ENCODE measurements around the gene NDUFAF8.

- no peak for TF ChIP-seq CTCF (IDR thresholded peaks at IDR 0.05 in 2 of 3, conservative IDR thresholded peaks at IDR 0.05 in 1 of 3; ENCODE audit: control insufficient read depth in 2 of 3, extremely low read depth in 1 of 3, insufficient read depth in 1 of 3, low read depth in 3 of 3, low read length in 3 of 3)
- no peak for TF ChIP-seq SPI1 (IDR thresholded peaks at IDR 0.05; ENCODE audit: borderline replicate concordance, insufficient read depth, low read depth, low read length)
- no peak for TF ChIP-seq HDAC6 (IDR thresholded peaks at IDR 0.05; ENCODE audit: unreplicated experiment)
- no peak for TF ChIP-seq ZSCAN29 (IDR thresholded peaks at IDR 0.05)
- no peak for TF ChIP-seq NFYB (IDR thresholded peaks at IDR 0.05; ENCODE audit: insufficient read depth, low read depth, low read length)
- no peak for TF ChIP-seq FOS (IDR thresholded peaks at IDR 0.05; ENCODE audit: borderline replicate concordance, extremely low read depth, insufficient read length)
- no peak for TF ChIP-seq EZH2 (IDR thresholded peaks at IDR 0.05; ENCODE audit: borderline replicate concordance, control insufficient read depth, low read depth, low read length)
- no peak for TF ChIP-seq YY1 (IDR thresholded peaks at IDR 0.05; ENCODE audit: low read depth, low read length)
- TF ChIP-seq ZBTB4 (CRISPR knock-in tag; IDR thresholded peaks at IDR 0.05), result no peak
- no peak for TF ChIP-seq JUNB (IDR thresholded peaks at IDR 0.05)
- no peak for TF ChIP-seq ATF3 (IDR thresholded peaks at IDR 0.05; ENCODE audit: borderline replicate concordance, extremely low read depth, low read depth, low read length)
- TF ChIP-seq EGR1 (IDR thresholded peaks at IDR 0.05; ENCODE audit: borderline replicate concordance in 1 of 2, low read depth in 2 of 2, low read length in 2 of 2), result no peak
- no peak for TF ChIP-seq ZBED1 (IDR thresholded peaks at IDR 0.05; ENCODE audit: borderline replicate concordance)
- no peak for TF ChIP-seq ZNF274 (IDR thresholded peaks at IDR 0.05; ENCODE audit: insufficient read depth, insufficient read length)
Observed at GRCh38 chr17:81198826-81199481, 40.2 kb upstream of the NDUFAF8 start.

Measured in GM12878 (cell line).